Measurements from ENCODE around the gene HSD3B7. TPM values are rescaled to one million over a fixed set of nuclear protein-coding genes. Genes with fewer than 3 reads are reported as not detected.
A peak's percentile ranks its signal among the peaks of the same experiment; 100 is the strongest.

Gene HSD3B7
- total and polyA plus RNA-seq, 5 experiments from 2014 or later, result 0.07 to 1.9 (median 0.65) TPM; not detected in 1

DNA sequence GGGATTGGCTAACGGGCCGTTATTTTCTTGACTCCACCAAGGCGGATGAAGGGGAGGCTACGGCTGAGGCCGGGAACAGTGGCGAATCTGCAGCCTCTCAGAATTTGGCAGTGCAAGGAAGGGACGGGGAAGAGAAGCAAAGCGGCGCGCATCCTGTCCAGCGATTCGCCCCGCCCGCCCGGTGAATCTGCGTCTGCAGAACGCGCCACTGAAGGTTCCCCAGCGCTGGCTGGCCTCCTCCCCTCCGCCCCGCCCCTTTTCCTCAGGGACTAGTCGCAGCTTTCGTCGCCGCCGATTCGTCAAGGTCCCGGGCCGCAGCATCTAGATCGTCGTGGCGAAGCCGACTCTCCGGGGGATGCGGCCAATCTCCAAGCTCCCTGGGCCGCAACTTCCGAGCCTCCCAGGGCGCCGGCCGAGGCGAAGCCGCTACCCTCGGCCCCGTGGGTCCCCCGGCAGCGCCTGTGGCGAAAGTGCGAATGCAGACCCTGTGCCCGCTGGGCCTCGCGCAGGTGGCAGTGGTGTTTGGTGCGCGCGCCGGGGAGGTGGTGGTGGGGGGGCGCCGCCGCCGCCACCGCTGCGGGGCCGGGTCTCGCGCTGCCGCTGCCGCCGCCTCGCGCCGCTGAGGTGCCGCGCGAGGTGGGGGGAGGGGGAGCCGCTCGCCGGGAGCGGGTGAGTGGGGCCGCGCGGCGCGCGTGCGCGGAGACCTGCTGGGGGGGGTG lies 27.4 kb upstream of the HSD3B7 start, which contains the start of gene SETD1A:
Gene SETD1A (plus strand): TSS at position 299 of the 719 bp plus-strand sequence. CDS start 978 bp downstream, outside the sequence.
- H3K4me1 Mint-ChIP-seq, result peaks cover 21 to 40% (median 36%) of the 10 kb centered on the region in 4 donors
- peak; percentile 85 to 89 for ATAC-seq
- H3K4me3 Mint-ChIP-seq, result peak within 1 kb of the TSS; percentile 89 to 99 (median 95)
- H3K27me3 Mint-ChIP-seq, result peaks cover 0 to 2% (median 0%) of the 10 kb centered on the region in 5 donors
- no peaks in the 10 kb centered on the region for H3K9me3 Mint-ChIP-seq
- H3K36me3 Mint-ChIP-seq, result peaks cover 0 to 35% (median 10%) of the 10 kb centered on the region in 3 donors
- peak within 1 kb of the TSS; percentile 97 to 99 (median 98) for H3K27ac Mint-ChIP-seq
- POLR2A ChIA-PET, result interaction anchor here (0.8 to 2.7 kb wide), 8 partner anchors 8 to 916 kb away, joined by 3 to 13 read pairs (median 5); partner anchors contain the start of genes FBXL19, KAT8, ORAI3 and ZNF267
- peak; percentile 91 to 99 (median 98) for DNase-seq

DNA sequence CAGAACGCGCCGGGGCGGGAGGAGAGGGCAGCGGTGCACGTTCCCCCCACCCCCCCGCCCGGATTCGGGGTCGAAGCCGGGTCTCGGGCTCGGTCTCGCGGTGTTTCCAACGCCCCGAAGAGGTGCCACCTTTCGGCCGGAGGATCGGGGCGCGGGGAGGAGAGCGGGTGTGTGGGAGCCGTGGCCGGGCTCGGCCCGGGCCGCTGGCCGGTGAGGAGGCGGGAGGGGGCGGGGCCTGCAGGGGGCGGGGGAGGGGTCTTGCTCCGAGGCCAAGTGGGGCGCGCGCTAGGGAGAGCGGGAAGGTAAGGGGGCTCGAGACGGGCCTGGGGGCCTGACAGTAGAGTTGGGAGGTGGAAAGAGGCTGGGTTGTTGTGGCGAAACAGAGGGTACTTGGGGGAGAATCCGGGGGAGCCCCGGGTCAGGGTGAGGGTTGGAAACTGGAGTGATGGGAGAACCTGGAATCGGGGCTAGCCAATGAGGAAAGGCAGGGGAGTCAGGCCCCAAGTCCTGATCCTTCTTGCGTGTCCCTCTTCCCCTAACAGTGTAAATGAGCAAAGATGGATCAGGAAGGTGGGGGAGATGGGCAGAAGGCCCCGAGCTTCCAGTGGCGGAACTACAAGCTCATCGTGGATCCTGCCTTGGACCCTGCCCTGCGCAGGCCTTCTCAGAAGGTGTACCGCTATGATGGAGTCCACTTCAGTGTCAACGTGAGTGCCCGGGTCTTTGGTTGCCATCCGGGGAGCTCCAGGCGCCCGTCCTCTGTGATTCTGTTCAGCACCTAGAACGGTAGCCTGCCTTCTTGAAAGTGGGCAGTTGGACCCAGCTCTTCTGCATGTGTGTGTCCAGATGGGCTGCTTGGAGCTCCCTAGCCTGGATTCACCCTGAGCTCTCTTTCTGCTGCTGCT lies 26.6 kb upstream of the HSD3B7 start:
- ATAC-seq (peak; percentile 37 to 41), DNase-seq (peak in 1 of 10 donors; percentile 58)
- Mint-ChIP-seq H3K27me3 (peaks cover 0 to 2% (median 0%) of the 10 kb centered on the region in 5 donors), H3K36me3 (peaks cover 0 to 43% (median 10%) of the 10 kb centered on the region in 3 donors), H3K9me3 (no peaks in the 10 kb centered on the region), H3K4me3 (peak overlapping the region; percentile 82 to 94 (median 88)), H3K27ac (peak overlapping the region; percentile 89 to 95 (median 94)), H3K4me1 (peaks cover 22 to 43% (median 34%) of the 10 kb centered on the region in 4 donors)
- POLR2A ChIA-PET, result interaction anchor here (0.7 to 2.7 kb wide), 11 partner anchors 8 to 502 kb away, joined by 3 to 13 read pairs (median 4); partner anchors contain the start of genes FBXL19, KAT8, ORAI3 and STX4

- DNase-seq, result no peak
- ATAC-seq, result no peak
- no peak overlapping the region for H3K27ac Mint-ChIP-seq
- H3K4me3 Mint-ChIP-seq, result no peak overlapping the region
- peaks cover 0 to 2% (median 0%) of the 10 kb centered on the region in 5 donors for H3K27me3 Mint-ChIP-seq
- peaks cover 0 to 68% (median 12%) of the 10 kb centered on the region in 3 donors for H3K36me3 Mint-ChIP-seq
- H3K9me3 Mint-ChIP-seq, result no peaks in the 10 kb centered on the region
- POLR2A ChIA-PET, result interaction anchor here (0.7 kb wide), 1 partner anchor 19 kb away, joined by 4 read pairs; no protein-coding TSS in a partner anchor
- H3K4me1 Mint-ChIP-seq, result peaks cover 26 to 38% (median 31%) of the 10 kb centered on the region in 4 donors
Observed at GRCh38 chr16:30961384-30961783, 23.6 kb upstream of the HSD3B7 start.

GRCh38 chr16:30963925-30964511 lies 21.0 kb upstream of the HSD3B7 start:
- H3K4me3 Mint-ChIP-seq, result no peak overlapping the region
- no peaks in the 10 kb centered on the region for H3K9me3 Mint-ChIP-seq
- DNase-seq, result no peak
- peak overlapping the region in 1 of 10 donors; percentile 40 for H3K27ac Mint-ChIP-seq
- no peak for ATAC-seq
- H3K27me3 Mint-ChIP-seq, result no peaks in the 10 kb centered on the region
- POLR2A ChIA-PET, result no interaction called here
- H3K4me1 Mint-ChIP-seq, result peaks cover 17 to 31% (median 27%) of the 10 kb centered on the region in 4 donors
- peaks cover 0 to 89% (median 23%) of the 10 kb centered on the region in 3 donors for H3K36me3 Mint-ChIP-seq

GRCh38 chr16:30964574-30965226 lies 20.3 kb upstream of the HSD3B7 start:
- POLR2A ChIA-PET, result no interaction called here
- no peak overlapping the region for H3K4me3 Mint-ChIP-seq
- no peaks in the 10 kb centered on the region for H3K9me3 Mint-ChIP-seq
- DNase-seq (no peak), ATAC-seq (no peak)
- H3K27ac Mint-ChIP-seq, result peak overlapping the region in 3 of 10 donors; percentile 29 to 70 (median 53)
- peaks cover 0 to 92% (median 21%) of the 10 kb centered on the region in 3 donors for H3K36me3 Mint-ChIP-seq
- H3K27me3 Mint-ChIP-seq, result no peaks in the 10 kb centered on the region
- peaks cover 10 to 24% (median 23%) of the 10 kb centered on the region in 4 donors for H3K4me1 Mint-ChIP-seq

DNA sequence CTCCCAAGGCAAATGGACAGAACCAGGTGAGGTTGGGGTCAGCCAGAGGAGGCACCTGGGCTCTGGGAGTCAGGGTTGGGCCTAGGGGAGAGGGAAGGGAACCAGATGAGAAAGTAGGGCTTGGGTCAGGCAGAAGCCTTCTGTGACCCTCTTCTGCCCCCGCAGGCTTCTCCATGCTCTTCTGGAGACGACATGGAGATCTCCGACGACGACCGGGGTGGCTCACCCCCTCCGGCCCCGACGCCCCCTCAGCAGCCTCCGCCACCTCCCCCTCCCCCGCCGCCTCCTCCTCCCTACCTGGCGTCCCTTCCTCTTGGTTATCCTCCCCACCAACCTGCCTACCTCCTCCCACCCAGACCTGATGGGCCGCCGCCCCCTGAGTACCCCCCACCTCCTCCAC lies 19.6 kb upstream of the HSD3B7 start:
- Mint-ChIP-seq H3K4me1 (peaks cover 2 to 17% (median 16%) of the 10 kb centered on the region in 4 donors), H3K9me3 (no peaks in the 10 kb centered on the region), H3K27me3 (no peaks in the 10 kb centered on the region), H3K4me3 (no peak overlapping the region), H3K36me3 (peaks cover 0 to 91% (median 20%) of the 10 kb centered on the region in 3 donors), H3K27ac (peak overlapping the region in 1 of 10 donors; percentile 70)
- ATAC-seq (no peak), DNase-seq (peak in 1 of 10 donors; percentile 51)
- POLR2A ChIA-PET, result no interaction called here

GRCh38 chr16:30966033-30966619 lies 18.9 kb upstream of the HSD3B7 start:
- Mint-ChIP-seq H3K27me3 (no peaks in the 10 kb centered on the region), H3K4me1 (peaks cover 0 to 21% (median 16%) of the 10 kb centered on the region in 4 donors), H3K4me3 (peak overlapping the region in 1 of 10 donors; percentile 47), H3K27ac (peak overlapping the region in 1 of 10 donors; percentile 80), H3K9me3 (no peaks in the 10 kb centered on the region), H3K36me3 (peaks cover 0 to 91% (median 24%) of the 10 kb centered on the region in 3 donors)
- POLR2A ChIA-PET, result no interaction called here
- DNase-seq, result peak in 1 of 10 donors; percentile 55
- no peak for ATAC-seq

- ATAC-seq (no peak), DNase-seq (no peak)
- H3K4me1 Mint-ChIP-seq, result peaks cover 0 to 25% (median 16%) of the 10 kb centered on the region in 4 donors
- POLR2A ChIA-PET, result interaction anchor here (0.7 to 1.6 kb wide), 2 partner anchors 53 to 213 kb away, joined by 3 to 4 read pairs; partner anchors contain the start of gene FUS
- H3K27ac Mint-ChIP-seq, result no peak overlapping the region
- H3K9me3 Mint-ChIP-seq, result no peaks in the 10 kb centered on the region
- no peaks in the 10 kb centered on the region for H3K27me3 Mint-ChIP-seq
- H3K36me3 Mint-ChIP-seq, result peaks cover 0 to 91% (median 25%) of the 10 kb centered on the region in 3 donors
- no peak overlapping the region for H3K4me3 Mint-ChIP-seq
Observed at GRCh38 chr16:30967795-30968194, 17.2 kb upstream of the HSD3B7 start.

- ATAC-seq (no peak), DNase-seq (peak in 1 of 10 donors; percentile 37)
- Mint-ChIP-seq H3K4me3 (no peak overlapping the region), H3K4me1 (peaks cover 0 to 34% (median 24%) of the 10 kb centered on the region in 4 donors), H3K36me3 (peaks cover 0 to 92% (median 30%) of the 10 kb centered on the region in 3 donors), H3K9me3 (no peaks in the 10 kb centered on the region), H3K27me3 (no peaks in the 10 kb centered on the region), H3K27ac (no peak overlapping the region)
- POLR2A ChIA-PET, result interaction anchor here (1.6 kb wide), 1 partner anchor 9 kb away, joined by 4 read pairs; no protein-coding TSS in a partner anchor
Observed at GRCh38 chr16:30969246-30969842, 15.7 kb upstream of the HSD3B7 start.

GRCh38 chr16:30971298-30971697 lies 13.7 kb upstream of the HSD3B7 start:
- ATAC-seq (no peak), DNase-seq (peak in 1 of 10 donors; percentile 26)
- Mint-ChIP-seq H3K9me3 (no peaks in the 10 kb centered on the region), H3K4me1 (peaks cover 0 to 26% (median 21%) of the 10 kb centered on the region in 4 donors), H3K27me3 (no peaks in the 10 kb centered on the region), H3K36me3 (peaks cover 0 to 92% (median 34%) of the 10 kb centered on the region in 3 donors), H3K27ac (peak overlapping the region in 1 of 10 donors; percentile 68), H3K4me3 (no peak overlapping the region)
- POLR2A ChIA-PET, result interaction anchor here (1.2 kb wide), 1 partner anchor 140 kb away, joined by 3 read pairs; no protein-coding TSS in a partner anchor

- POLR2A ChIA-PET, result no interaction called here
Observed at GRCh38 chr16:30972872-30973271, 12.1 kb upstream of the HSD3B7 start.

More at GRCh38 chr16:30972872-30973271, 12.1 kb upstream of the HSD3B7 start:
- Mint-ChIP-seq H3K4me1 (peaks cover 0 to 25% (median 22%) of the 10 kb centered on the region in 4 donors), H3K36me3 (peaks cover 0 to 90% (median 24%) of the 10 kb centered on the region in 3 donors), H3K27me3 (no peaks in the 10 kb centered on the region), H3K4me3 (no peak overlapping the region), H3K27ac (peak overlapping the region in 2 of 10 donors; percentile 46 to 69), H3K9me3 (no peaks in the 10 kb centered on the region)
- DNase-seq (no peak), ATAC-seq (no peak)
